Mesendoderm (in vitro differentiated cells): Measurements from ENCODE around the gene FNDC3B.

Experiments used
- DNase-seq: peaks from one replicate; pipeline ENCODE4 v3.0.0; 2013
- H2AK5ac ChIP-seq: 2 replicates; pipeline ENCODE4 v1.6.1; 2013; ENCODE audit warnings: low read length, inconsistent platforms
- H2BK120ac ChIP-seq: 2 replicates; pipeline ENCODE4 v1.6.1; 2013; ENCODE audit warnings: low read depth, mild to moderate bottlenecking, low read length, moderate library complexity, mixed read lengths
- H2BK15ac ChIP-seq: replicated peaks from 2 replicates; pipeline ENCODE4 v1.6.1; 2013; ENCODE audit warnings: low read depth, mild to moderate bottlenecking, moderate library complexity
- H2BK5ac ChIP-seq: 2 replicates; pipeline ENCODE4 v1.6.1; 2013; ENCODE audit warnings: low read length, inconsistent platforms
- H3K18ac ChIP-seq: 2 replicates; pipeline ENCODE4 v1.6.1; 2013; ENCODE audit warnings: mild to moderate bottlenecking, low read length, mixed read lengths
- H3K23ac ChIP-seq: one replicate; pipeline ENCODE4 v1.6.1; 2013; ENCODE audit warnings: low read length
- H3K27ac ChIP-seq: 2 replicates; pipeline ENCODE4 v1.5.1; 2013; ENCODE audit warnings: low read depth, mild to moderate bottlenecking, inconsistent platforms, low read length, moderate library complexity
- H3K27me3 ChIP-seq: 2 replicates; pipeline ENCODE4 v1.6.1; 2013; ENCODE audit warnings: low read length, control low read depth, mild to moderate bottlenecking, inconsistent platforms; ENCODE audit not compliant: insufficient read depth, poor library complexity
- H3K36me3 ChIP-seq: 2 replicates; pipeline ENCODE4 v1.6.1; 2013; ENCODE audit warnings: low read length, inconsistent platforms; ENCODE audit not compliant: control insufficient read depth, insufficient read depth
- H3K4ac ChIP-seq: one replicate; pipeline ENCODE4 v1.6.1; 2013; ENCODE audit warnings: low read depth, mild to moderate bottlenecking, low read length, moderate library complexity
- H3K4me1 ChIP-seq: 2 replicates; pipeline ENCODE4 v1.6.1; 2013; ENCODE audit warnings: low read depth, low read length, inconsistent platforms; ENCODE audit not compliant: control insufficient read depth
- H3K4me2 ChIP-seq: 2 replicates; pipeline ENCODE4 v1.6.1; 2013; ENCODE audit warnings: low read length
- H3K4me3 ChIP-seq: 2 replicates; pipeline ENCODE4 v1.5.1; 2013; ENCODE audit warnings: mild to moderate bottlenecking, low read length
- H3K56ac ChIP-seq: one replicate; pipeline ENCODE4 v1.6.1; 2013; ENCODE audit warnings: low read length
- H3K79me1 ChIP-seq: 2 replicates; pipeline ENCODE4 v1.6.1; 2013; ENCODE audit warnings: low read length, inconsistent platforms
- H3K79me2 ChIP-seq: 2 replicates; pipeline ENCODE4 v1.6.1; 2013; ENCODE audit warnings: mild to moderate bottlenecking, low read length; ENCODE audit not compliant: control insufficient read depth, insufficient read depth
- H3K9ac ChIP-seq: 2 replicates; pipeline ENCODE4 v1.6.1; 2013; ENCODE audit warnings: low read length, inconsistent platforms
- H4K5ac ChIP-seq: one replicate; pipeline ENCODE4 v1.6.1; 2013; ENCODE audit warnings: low read length
- H4K8ac ChIP-seq: one replicate; pipeline ENCODE4 v1.6.1; 2013; ENCODE audit warnings: low read depth, mild to moderate bottlenecking, control low read depth, low read length, moderate library complexity
- WGBS: extraction: QIAGEN DNeasy Blood & Tissue Kit; methylation state at CpG from one replicate; pipeline ENCODE4 v1.1.7; 2013; ENCODE audit warnings: low lambda C conversion rate, missing lambda C conversion rate; ENCODE audit not compliant: insufficient coverage; ENCODE audit errors: extremely low coverage; 5-methylcytosine and 5-hydroxymethylcytosine counted together

The FNDC3B gene

DNA sequence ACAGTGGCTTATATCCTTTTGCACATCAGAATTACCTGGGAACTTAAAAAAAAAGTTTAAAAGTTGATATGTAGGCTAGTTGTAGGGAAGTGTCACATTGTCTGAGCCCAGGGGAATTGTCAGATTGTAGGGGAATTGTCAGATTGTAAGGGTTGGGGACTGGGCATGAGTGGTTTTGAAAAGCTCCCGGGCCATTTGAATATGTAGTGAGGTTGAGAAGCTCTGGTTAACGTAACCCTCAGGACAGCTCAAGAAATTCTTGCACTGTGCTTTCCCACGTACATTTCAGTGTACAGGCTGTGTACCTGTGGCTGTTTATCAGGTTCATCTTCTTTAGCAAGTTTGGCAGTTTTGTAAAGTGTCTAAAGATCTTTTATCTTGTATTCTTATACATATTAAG lies 107.0 kb downstream of the FNDC3B start:
- no peak overlapping the region for H3K4me2 ChIP-seq
- no CpG with 5 or more reads among the region's 3 CpGs for WGBS
- no peak overlapping the region for H2BK15ac ChIP-seq
- peaks cover 32% of the 10 kb centered on the region for H3K79me2 ChIP-seq
- H3K27me3 ChIP-seq = no peaks in the 10 kb centered on the region
- H3K56ac ChIP-seq = no peak overlapping the region
- H3K79me1 ChIP-seq = peaks cover 7% of the 10 kb centered on the region
- H3K4me3 ChIP-seq = no peak overlapping the region
- H4K5ac ChIP-seq = no peak overlapping the region
- no peak overlapping the region for H4K8ac ChIP-seq
- no peak overlapping the region for H3K4ac ChIP-seq
- no peak overlapping the region for H2BK5ac ChIP-seq
- H2BK120ac ChIP-seq = no peak overlapping the region
- H3K18ac ChIP-seq = peak overlapping the region; percentile 18
- no peak overlapping the region for H3K27ac ChIP-seq
- no peak overlapping the region for H3K23ac ChIP-seq
- H3K9ac ChIP-seq = no peak overlapping the region
- no peak overlapping the region for H2AK5ac ChIP-seq
- peaks cover 6% of the 10 kb centered on the region for H3K4me1 ChIP-seq
- DNase-seq = no peak
- H3K36me3 ChIP-seq = no peaks in the 10 kb centered on the region

DNA sequence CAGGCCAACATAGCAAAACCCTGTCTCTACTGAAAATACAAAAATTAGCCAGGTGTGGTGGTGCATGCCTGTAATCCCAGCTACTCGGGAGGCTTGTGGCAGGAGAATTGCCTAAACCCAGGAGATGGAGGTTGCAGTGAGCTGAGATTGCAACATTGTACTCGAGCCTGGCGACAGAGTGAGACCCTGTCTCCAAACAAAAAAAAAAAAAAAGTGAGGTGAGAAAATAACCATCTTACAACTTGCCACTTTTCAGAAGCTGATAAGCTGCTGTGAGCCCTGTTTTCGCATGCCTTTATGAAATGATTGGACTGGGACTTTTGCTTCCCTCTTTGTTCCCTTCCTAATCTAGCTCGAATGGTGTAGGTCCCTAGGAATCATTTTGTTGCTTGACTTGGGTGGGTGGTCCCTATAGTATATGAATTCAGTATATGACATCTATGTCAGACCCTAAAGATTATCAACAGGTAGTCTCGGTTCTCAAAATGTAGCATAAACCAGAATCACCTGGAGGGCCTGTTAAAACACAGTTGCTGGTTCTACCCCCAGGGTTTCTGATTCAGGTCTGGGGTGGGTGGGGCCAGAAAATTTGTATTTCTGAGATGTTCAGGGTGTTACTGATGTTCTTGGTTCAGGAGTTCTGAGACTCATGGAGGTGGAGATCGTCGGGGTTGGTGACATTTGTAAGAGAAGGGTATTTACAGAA lies 107.9 kb downstream of the FNDC3B start:
- H3K23ac ChIP-seq = no peak overlapping the region
- H2BK15ac ChIP-seq = no peak overlapping the region
- no peak overlapping the region for H3K9ac ChIP-seq
- H4K5ac ChIP-seq = no peak overlapping the region
- H3K36me3 ChIP-seq = no peaks in the 10 kb centered on the region
- no peak overlapping the region for H3K4ac ChIP-seq
- no CpG with 5 or more reads among the region's 8 CpGs for WGBS
- no peak overlapping the region for H3K56ac ChIP-seq
- H3K4me3 ChIP-seq = no peak overlapping the region
- peaks cover 38% of the 10 kb centered on the region for H3K79me2 ChIP-seq
- no peak overlapping the region for H2BK120ac ChIP-seq
- DNase-seq = no peak
- no peak overlapping the region for H3K27ac ChIP-seq
- no peak overlapping the region for H2BK5ac ChIP-seq
- no peak overlapping the region for H4K8ac ChIP-seq
- peaks cover 12% of the 10 kb centered on the region for H3K79me1 ChIP-seq
- no peaks in the 10 kb centered on the region for H3K27me3 ChIP-seq
- no peak overlapping the region for H2AK5ac ChIP-seq
- no peak overlapping the region for H3K4me2 ChIP-seq
- H3K4me1 ChIP-seq = peaks cover 12% of the 10 kb centered on the region
- no peak overlapping the region for H3K18ac ChIP-seq

DNA sequence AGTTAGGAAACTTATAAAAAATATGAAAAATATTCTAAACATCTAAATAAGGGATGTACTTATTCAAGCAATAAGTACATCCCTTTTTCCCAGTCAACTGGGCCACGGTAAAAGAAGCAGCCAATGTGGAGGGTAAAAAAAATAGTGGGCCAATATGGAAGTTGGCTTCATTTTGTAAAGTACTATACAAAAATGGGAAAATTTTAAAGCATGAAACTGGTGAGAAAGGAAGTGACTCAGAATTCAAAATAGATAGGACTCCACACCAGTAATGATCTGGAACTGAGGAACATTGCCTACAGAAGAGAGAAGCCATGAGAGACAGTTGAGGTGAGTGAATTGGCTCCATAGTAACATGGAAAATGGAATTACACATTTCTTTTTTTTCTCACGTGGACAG lies 108.9 kb downstream of the FNDC3B start:
- peaks cover 45% of the 10 kb centered on the region for H3K79me2 ChIP-seq
- peaks cover 14% of the 10 kb centered on the region for H3K79me1 ChIP-seq
- no peak overlapping the region for H3K4ac ChIP-seq
- no peak overlapping the region for H3K18ac ChIP-seq
- H3K36me3 ChIP-seq = no peaks in the 10 kb centered on the region
- H2BK15ac ChIP-seq = no peak overlapping the region
- H4K8ac ChIP-seq = no peak overlapping the region
- no peak overlapping the region for H3K27ac ChIP-seq
- DNase-seq = no peak
- no peak overlapping the region for H3K23ac ChIP-seq
- WGBS = no CpG with 5 or more reads among the region's 2 CpGs
- peaks cover 13% of the 10 kb centered on the region for H3K4me1 ChIP-seq
- no peak overlapping the region for H3K4me2 ChIP-seq
- no peak overlapping the region for H2BK120ac ChIP-seq
- H3K4me3 ChIP-seq = no peak overlapping the region
- no peak overlapping the region for H2AK5ac ChIP-seq
- no peak overlapping the region for H2BK5ac ChIP-seq
- H3K9ac ChIP-seq = no peak overlapping the region
- no peaks in the 10 kb centered on the region for H3K27me3 ChIP-seq
- H3K56ac ChIP-seq = no peak overlapping the region
- no peak overlapping the region for H4K5ac ChIP-seq

DNA sequence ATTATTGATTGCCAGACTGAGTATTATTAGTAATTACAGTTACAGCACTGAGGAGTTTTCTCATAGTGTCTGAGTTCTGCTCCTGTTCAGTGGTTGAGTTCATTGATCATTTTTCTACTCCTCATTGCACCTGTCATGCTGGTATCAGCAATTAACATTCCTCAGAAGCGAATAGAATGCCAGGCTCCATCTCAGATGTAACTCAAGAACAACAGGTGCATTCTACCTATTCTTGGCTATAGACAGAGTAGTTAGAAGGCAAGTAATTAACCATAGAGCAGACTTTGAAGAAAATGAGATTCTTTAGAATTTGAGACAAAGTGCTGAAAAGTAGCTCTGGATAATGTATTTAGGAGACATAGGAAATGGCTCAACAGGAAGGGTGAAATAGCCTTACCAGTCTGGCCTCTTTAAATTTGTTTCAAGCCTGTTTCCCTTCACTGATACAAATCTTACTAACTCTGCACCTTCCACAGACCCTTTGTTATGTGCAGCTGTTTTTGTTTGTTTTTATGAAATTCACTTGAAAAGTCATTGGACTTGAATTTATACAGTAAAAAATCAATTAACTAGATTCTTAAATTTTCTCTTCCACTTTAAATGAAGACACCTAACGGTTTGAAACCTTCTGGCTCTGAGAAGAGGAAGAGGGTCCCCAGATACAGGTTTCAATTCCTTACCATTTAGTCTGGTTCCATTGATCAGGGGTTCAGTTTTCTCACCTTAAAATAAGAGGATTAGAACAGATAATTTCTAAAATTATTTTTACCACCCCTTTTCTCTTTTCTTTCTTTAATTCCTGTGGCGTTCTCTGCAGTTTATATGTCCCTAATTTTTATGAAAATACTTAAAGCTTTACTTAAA lies 109.6 kb downstream of the FNDC3B start:
- Histone ChIP-seq H3K4me3 (no peak overlapping the region), H3K4ac (no peak overlapping the region), H3K79me2 (peaks cover 44% of the 10 kb centered on the region), H3K56ac (no peak overlapping the region), H2AK5ac (no peak overlapping the region), H2BK120ac (no peak overlapping the region), H4K8ac (no peak overlapping the region), H3K9ac (no peak overlapping the region), H3K27ac (no peak overlapping the region), H3K27me3 (no peaks in the 10 kb centered on the region), H3K36me3 (no peaks in the 10 kb centered on the region), H4K5ac (no peak overlapping the region), H3K4me2 (no peak overlapping the region), H3K18ac (no peak overlapping the region), H2BK5ac (no peak overlapping the region), H2BK15ac (no peak overlapping the region), H3K79me1 (peaks cover 14% of the 10 kb centered on the region), H3K23ac (no peak overlapping the region), H3K4me1 (peaks cover 14% of the 10 kb centered on the region)
- no CpG with 5 or more reads among the region's 3 CpGs for WGBS
- no peak for DNase-seq

DNA sequence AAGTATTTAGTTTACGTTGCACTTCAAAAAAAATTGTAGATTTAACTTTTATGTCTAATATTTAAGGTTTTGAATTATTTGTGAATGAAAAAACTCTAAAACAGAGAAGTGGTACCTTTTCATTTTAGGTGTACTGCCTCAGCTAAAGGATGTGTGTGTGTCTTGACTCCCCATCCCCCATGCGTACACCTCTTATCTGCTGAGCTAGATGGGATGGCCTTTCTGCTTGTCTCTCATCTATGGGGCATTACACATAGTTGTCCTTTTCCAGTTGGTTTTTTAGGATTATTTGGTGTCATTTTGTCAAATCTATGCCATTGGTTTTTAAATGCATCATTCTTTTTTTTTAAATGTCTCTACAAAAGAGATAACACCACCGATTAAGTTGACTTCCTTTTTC lies 110.9 kb downstream of the FNDC3B start:
- H2AK5ac ChIP-seq = no peak overlapping the region
- peaks cover 42% of the 10 kb centered on the region for H3K79me2 ChIP-seq
- no peak overlapping the region for H3K56ac ChIP-seq
- H3K4ac ChIP-seq = no peak overlapping the region
- no peak overlapping the region for H4K5ac ChIP-seq
- H3K27me3 ChIP-seq = no peaks in the 10 kb centered on the region
- H3K27ac ChIP-seq = no peak overlapping the region
- H3K36me3 ChIP-seq = no peaks in the 10 kb centered on the region
- no peak overlapping the region for H2BK15ac ChIP-seq
- H3K79me1 ChIP-seq = peaks cover 15% of the 10 kb centered on the region
- no peak overlapping the region for H3K4me2 ChIP-seq
- H3K23ac ChIP-seq = no peak overlapping the region
- H2BK5ac ChIP-seq = no peak overlapping the region
- H3K4me3 ChIP-seq = no peak overlapping the region
- no peak overlapping the region for H2BK120ac ChIP-seq
- H3K9ac ChIP-seq = no peak overlapping the region
- peaks cover 21% of the 10 kb centered on the region for H3K4me1 ChIP-seq
- 100% methylated on average over 1 of the region's 3 CpGs for WGBS
- no peak overlapping the region for H3K18ac ChIP-seq
- DNase-seq = no peak
- H4K8ac ChIP-seq = no peak overlapping the region
